K562 (cell line): ENCODE data around the gene TUBG2. TPM values are rescaled to one million over a fixed set of nuclear protein-coding genes. Genes with fewer than 3 reads are reported as not detected.

Experiments
- CTBP1 ChIP-seq: fragments of 450-650 bp; IDR thresholded peaks from 2 replicates; pipeline ENCODE4 v1.6.1; 2016; ENCODE audit warnings: borderline replicate concordance
- FOXK1 ChIP-seq: sonication (generic); formaldehyde crosslinking; IDR thresholded peaks from 2 replicates; pipeline ENCODE4 v1.8.0; 2022; ENCODE audit warnings: missing genetic modification reagents, mild to moderate bottlenecking, borderline replicate concordance
- HDAC6 ChIP-seq: IDR thresholded peaks from 2 replicates; pipeline ENCODE4 v1.6.1; 2012; ENCODE audit warnings: low read depth, mild to moderate bottlenecking, control low read depth, inconsistent platforms, low read length, moderate library complexity
- MGA ChIP-seq: fragments of 450-650 bp; IDR thresholded peaks from 2 replicates; pipeline ENCODE4 v1.6.1; 2016; ENCODE audit warnings: mild to moderate bottlenecking, moderate library complexity
- MLLT1 ChIP-seq, 2 experiments: fragments of 450-650 bp; IDR thresholded peaks; 2 replicates each; pipeline ENCODE4 v1.6.1; 2016
- NR2C2 ChIP-seq, 2 experiments: fragments of 200-800 bp in 1 of 2; sonication (Bioruptor generic) in 1 of 2; sonication (generic) in 1 of 2; formaldehyde crosslinking in 1 of 2; IDR thresholded peaks; 2 replicates each; pipeline versions ENCODE4 v1.6.1 to v1.8.0; 2016 to 2022; ENCODE audit warnings: mild to moderate bottlenecking in 1 of 2, missing compliant biosample characterization in 1 of 2, missing genetic modification characterization in 1 of 2, missing genetic modification reagents in 1 of 2
- RAD51 ChIP-seq: fragments of 450-650 bp; IDR thresholded peaks from 2 replicates; pipeline ENCODE4 v1.7.1; 2016; ENCODE audit warnings: low read depth, mild to moderate bottlenecking, borderline replicate concordance
- SP1 ChIP-seq: sonication (generic); formaldehyde crosslinking; IDR thresholded peaks from 2 replicates; pipeline ENCODE4 v1.8.1; 2022; ENCODE audit warnings: mild to moderate bottlenecking, missing genetic modification reagents
- TAF7 ChIP-seq: fragments of 450-650 bp; IDR thresholded peaks from 2 replicates; pipeline ENCODE4 v1.6.1; 2016; ENCODE audit warnings: missing genetic modification characterization, missing compliant biosample characterization
- XRCC4 ChIP-seq: IDR thresholded peaks from one replicate; pipeline ENCODE4 v1.6.1; 2011; ENCODE audit not compliant: insufficient read depth, insufficient read length; ENCODE audit errors: extremely low read depth
- ZBTB33 ChIP-seq: sonication (generic); formaldehyde crosslinking; IDR thresholded peaks from 2 replicates; pipeline ENCODE4 v1.8.1; 2023; ENCODE audit warnings: mild to moderate bottlenecking, missing genetic modification reagents
- polyA plus RNA-seq, 8 experiments: library from polyadenylated mRNA; depleted of rRNA in 4 of 8; stranded (reverse) in 5 of 8; unstranded in 3 of 8; fragments of >200 nt; fragmentation: Nextera tagmentation in 2 of 8; fragmentation: Illumina TruSeq in 1 of 8; extraction: Ambion mirVana in 2 of 8; extraction: Trizol in 1 of 8; gene quantifications; 2 replicates each; pipeline versions ENCODE4 v1.2.1 to v1.2.3, GENCODE V29; 2011 to 2014; ENCODE audit warnings: inconsistent platforms in 1 of 8, missing spikeins in 1 of 8
- total RNA-seq, 7 experiments: library from RNA; depleted of rRNA in 6 of 7; stranded (reverse); fragments of >200 nt in 6 of 7; fragmentation: Illumina TruSeq in 2 of 7; extraction: Trizol in 2 of 7; gene quantifications; 2 replicates each; pipeline versions ENCODE4 v1.2.1 to v1.2.3, GENCODE V29; 2011 to 2021; ENCODE audit warnings: low replicate concordance in 1 of 7

TUBG2 gene
- total and polyA plus RNA-seq, 9 of the 15 experiments (the other 6 are each of a cell fraction or from before 2014, with no cell fraction given): 0.09 to 0.80 (median 0.24) TPM; not detected in 2

GRCh38 chr17:42679492-42680330, 20.6 kb downstream of the TUBG2 start (continued):
- TF ChIP-seq RAD51 (no peak), FOXK1 (CRISPR knock-in tag) (peak; percentile 72; the same call in 1 of the 2 replicates), ZBTB33 (CRISPR knock-in tag) (peak; percentile 90), HDAC6 (0 out of 2 replicates have a peak, but pooled peaks have one; percentile 54), XRCC4 (no peak), CTBP1 (peak; percentile 76), MLLT1 (IDR thresholded peaks at IDR 0.05) (peak in 1 of 2 experiments; percentile 61; a peak in 2 of 4 replicates), SP1 (CRISPR knock-in tag) (peak; percentile 88), MGA (peak; percentile 91), TAF7 (tag) (no peak), NR2C2 (CRISPR knock-in tag; IDR thresholded peaks at IDR 0.05) (peak; percentile 77; the same call in 1 of the 2 replicates), NR2C2 (tag; IDR thresholded peaks at IDR 0.05) (0 out of 2 replicates have a peak, but pooled peaks have one; percentile 25)
